Right lobe of liver (tissue), 4 donors: ENCODE measurements around the gene CALHM6.

Experiments used
- CTCF ChIP-seq, 4 donors: fragments of 200-600 bp in 3 of 4; fragments of 450-650 bp in 1 of 4; IDR thresholded peaks; one replicate each; pipeline versions ENCODE4 v1.5.1 to v1.8.0; 2016 to 2022; ENCODE audit warnings: antibody characterized with exemption in 4 of 4, mild to moderate bottlenecking in 2 of 4
- POLR2A ChIP-seq: fragments of 450-650 bp; IDR thresholded peaks from one replicate; pipeline ENCODE4 v1.6.1; 2017; ENCODE audit warnings: antibody characterized with exemption, mild to moderate bottlenecking
- donor health status: DM: no; HTN: no; CAD: no.
- donor health status: DM: no; HTN: no; CAD: no.
- donor health status: DM: no; HTN: yes; CAD: no.

GRCh38 chr6:116431964-116432595 is 29.1 kb upstream of the CALHM6 start:
- TF ChIP-seq CTCF (IDR thresholded peaks at IDR 0.05) (no peak), POLR2A (no peak)
